Measurements from ENCODE around the gene ZBTB7C. TPM values are rescaled to one million over a fixed set of nuclear protein-coding genes. Genes with fewer than 3 reads are reported as not detected.

ZBTB7C gene
- total and polyA plus RNA-seq, 2 of the 8 experiments (the other 6 are each of a cell fraction or from before 2014, with no cell fraction given) = 0.15 to 0.45 TPM

- H4K91ac ChIP-seq (replicated peaks; ENCODE audit: insufficient read length, low read length) = no peak overlapping the region
- H3K56ac ChIP-seq (replicated peaks; ENCODE audit: insufficient read length, low read depth, low read length) = no peak overlapping the region
- no peak overlapping the region for H3K4ac ChIP-seq (replicated peaks; ENCODE audit: insufficient read length, low read depth, low read length)
- DNase-seq (ENCODE audit: low read depth in 1 of 2, low spot score in 2 of 2) (no peak), FAIRE-seq (no peak)
- H3K23me2 ChIP-seq (ENCODE audit: low read depth, low read length) = no peaks in the 10 kb centered on the region; the same call in 1 of the 2 replicates
- H4K5ac ChIP-seq (ENCODE audit: insufficient read length, low read depth, low read length) = no peak overlapping the region
- H3K27ac ChIP-seq (ENCODE audit: low read depth, low read length) = no peak overlapping the region
- H3K27me3 ChIP-seq (replicated peaks in 1 of 4; ENCODE audit: control insufficient read depth in 3 of 4, extremely low read depth in 1 of 4, insufficient read depth in 3 of 4, low read length in 3 of 4) = 0 out of 7 replicates have a peak, but pooled peaks cover 0 to 2% (median 0%) of the 10 kb centered on the region in 4 experiments
- no peaks in the 10 kb centered on the region for H3K9me3 ChIP-seq (ENCODE audit: insufficient read depth in 2 of 2, low read depth in 1 of 2, low read length in 1 of 2)
- H3K4me2 ChIP-seq (ENCODE audit: insufficient read depth in 1 of 2, low read depth in 2 of 2, low read length in 2 of 2) = no peak overlapping the region
- H2BK15ac ChIP-seq (ENCODE audit: low read length) = no peak overlapping the region
- no peaks in the 10 kb centered on the region for H3K36me3 ChIP-seq (ENCODE audit: control insufficient read depth in 2 of 4, insufficient read depth in 4 of 4, low read length in 3 of 4)
- no peak overlapping the region for H2AFZ ChIP-seq (ENCODE audit: low read length)
- whole genome bisulfite sequencing, 2 experiments (ENCODE audit: extremely low coverage in 1 of 2, insufficient coverage in 1 of 2, insufficient read length in 1 of 2, insufficient replicate concordance in 2 of 2, low coverage in 1 of 2, low lambda C conversion rate in 2 of 2, missing lambda C conversion rate in 1 of 2) = 94% methylated on average over 6 of the region's 6 CpGs; no CpG with 5 or more reads in 1 of the 2 experiments
- no peak overlapping the region for H3K23ac ChIP-seq (ENCODE audit: insufficient read length)
- no peaks in the 10 kb centered on the region for H3K79me1 ChIP-seq (ENCODE audit: low read depth, low read length)
- H4K8ac ChIP-seq (ENCODE audit: extremely low read depth, insufficient read depth, low read length) = no peak overlapping the region
- no peak overlapping the region for H3K18ac ChIP-seq (ENCODE audit: extremely low read depth, low read length)
- no peak overlapping the region for H3K9ac ChIP-seq (replicated peaks in 1 of 4; ENCODE audit: extremely low read depth in 1 of 4, low read depth in 3 of 4, low read length in 3 of 4)
- ChIA-PET POLR2A (ENCODE audit: partially characterized antibody) (no interaction called here), CTCF (ENCODE audit: partially characterized antibody) (interaction anchor here (0.6 to 1.8 kb wide), 5 partner anchors 16 to 1271 kb away, joined by 3 to 7 read pairs (median 3); no protein-coding TSS in a partner anchor)
- peaks cover 0 to 11% (median 4%) of the 10 kb centered on the region in 4 experiments; a peak in 3 of 7 replicates for H3K4me1 ChIP-seq (replicated peaks in 1 of 4; ENCODE audit: control insufficient read depth in 3 of 4, insufficient read depth in 4 of 4, low read length in 3 of 4)
- H2BK120ac ChIP-seq (replicated peaks; ENCODE audit: low read depth, low read length) = no peak overlapping the region
- H3K4me3 ChIP-seq (ENCODE audit: extremely low read depth in 1 of 4, insufficient read depth in 2 of 4, low read depth in 3 of 4, low read length in 4 of 4) = no peak overlapping the region
- no peak overlapping the region for H3K14ac ChIP-seq (ENCODE audit: insufficient read length)
- no peak overlapping the region for H2BK12ac ChIP-seq (ENCODE audit: low read depth, low read length)
- no peak overlapping the region for H2BK20ac ChIP-seq (ENCODE audit: low read length)
- no peak overlapping the region for H2AK5ac ChIP-seq (ENCODE audit: low read depth, low read length)
- H2BK5ac ChIP-seq (ENCODE audit: low read depth, low read length) = no peak overlapping the region
- TF ChIP-seq SP1 (IDR thresholded peaks at IDR 0.05; ENCODE audit: low read depth, low read length) (no peak), RAD21 (IDR thresholded peaks at IDR 0.05 in 1 of 2, conservative IDR thresholded peaks at IDR 0.05 in 1 of 2; ENCODE audit: low read depth in 2 of 2, low read length in 2 of 2) (no peak), ATF3 (IDR thresholded peaks at IDR 0.05; ENCODE audit: insufficient read depth, low read depth, low read length) (no peak), GABPA (IDR thresholded peaks at IDR 0.05; ENCODE audit: borderline replicate concordance, insufficient read depth, low read length) (no peak), HDAC2 (IDR thresholded peaks at IDR 0.05; ENCODE audit: borderline replicate concordance in 1 of 2, low read depth in 2 of 2, low read length in 2 of 2) (no peak), SIN3A (conservative IDR thresholded peaks at IDR 0.05 in 1 of 2, IDR thresholded peaks at IDR 0.05 in 1 of 2; ENCODE audit: low read depth in 1 of 2, low read length in 2 of 2) (no peak), BCL11A (IDR thresholded peaks at IDR 0.05; ENCODE audit: low read depth in 2 of 2, low read length in 2 of 2) (no peak), USF2 (IDR thresholded peaks at IDR 0.05; ENCODE audit: low read length) (no peak), SP2 (IDR thresholded peaks at IDR 0.05; ENCODE audit: low read length) (no peak)
- no peaks in the 10 kb centered on the region for H3K79me2 ChIP-seq (ENCODE audit: control insufficient read depth in 1 of 2, insufficient read depth in 2 of 2, low read length in 2 of 2)
- H4K20me1 ChIP-seq (replicated peaks in 1 of 2; ENCODE audit: control insufficient read depth in 1 of 2, insufficient read depth in 2 of 2, low read length in 2 of 2) = no peaks in the 10 kb centered on the region
Observed at GRCh38 chr18:48184118-48184517, 225.1 kb downstream of the ZBTB7C start.
